ENCODE results near the gene NDRG3.
"Not testable (repeated sequence)": the region's sequence is repeated elsewhere in the genome, so short reads cannot be mapped to it uniquely, and the experiment has no call there.

Gene NDRG3

GRCh38 chr20:36709126-36709525 is 36.8 kb downstream of the NDRG3 start:
- TF ChIP-seq, protein P1, sequence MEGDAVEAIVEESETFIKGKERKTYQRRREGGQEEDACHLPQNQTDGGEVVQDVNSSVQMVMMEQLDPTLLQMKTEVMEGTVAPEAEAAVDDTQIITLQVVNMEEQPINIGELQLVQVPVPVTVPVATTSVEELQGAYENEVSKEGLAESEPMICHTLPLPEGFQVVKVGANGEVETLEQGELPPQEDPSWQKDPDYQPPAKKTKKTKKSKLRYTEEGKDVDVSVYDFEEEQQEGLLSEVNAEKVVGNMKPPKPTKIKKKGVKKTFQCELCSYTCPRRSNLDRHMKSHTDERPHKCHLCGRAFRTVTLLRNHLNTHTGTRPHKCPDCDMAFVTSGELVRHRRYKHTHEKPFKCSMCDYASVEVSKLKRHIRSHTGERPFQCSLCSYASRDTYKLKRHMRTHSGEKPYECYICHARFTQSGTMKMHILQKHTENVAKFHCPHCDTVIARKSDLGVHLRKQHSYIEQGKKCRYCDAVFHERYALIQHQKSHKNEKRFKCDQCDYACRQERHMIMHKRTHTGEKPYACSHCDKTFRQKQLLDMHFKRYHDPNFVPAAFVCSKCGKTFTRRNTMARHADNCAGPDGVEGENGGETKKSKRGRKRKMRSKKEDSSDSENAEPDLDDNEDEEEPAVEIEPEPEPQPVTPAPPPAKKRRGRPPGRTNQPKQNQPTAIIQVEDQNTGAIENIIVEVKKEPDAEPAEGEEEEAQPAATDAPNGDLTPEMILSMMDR (conservative IDR thresholded peaks at IDR 0.05; ENCODE audit: low read depth, low read length), result no peak
- no peak for DNase-seq (ENCODE audit: low read depth)
- no peak overlapping the region for H3K4me3 ChIP-seq (ENCODE audit: low read length)

GRCh38 chr20:36703530-36703929 is 42.4 kb downstream of the NDRG3 start:
- DNase-seq (ENCODE audit: low read depth), result no peak
- H3K4me3 ChIP-seq (ENCODE audit: low read length), result no peak overlapping the region
- TF ChIP-seq, protein P1 (conservative IDR thresholded peaks at IDR 0.05; ENCODE audit: low read depth, low read length), result no peak

DNA sequence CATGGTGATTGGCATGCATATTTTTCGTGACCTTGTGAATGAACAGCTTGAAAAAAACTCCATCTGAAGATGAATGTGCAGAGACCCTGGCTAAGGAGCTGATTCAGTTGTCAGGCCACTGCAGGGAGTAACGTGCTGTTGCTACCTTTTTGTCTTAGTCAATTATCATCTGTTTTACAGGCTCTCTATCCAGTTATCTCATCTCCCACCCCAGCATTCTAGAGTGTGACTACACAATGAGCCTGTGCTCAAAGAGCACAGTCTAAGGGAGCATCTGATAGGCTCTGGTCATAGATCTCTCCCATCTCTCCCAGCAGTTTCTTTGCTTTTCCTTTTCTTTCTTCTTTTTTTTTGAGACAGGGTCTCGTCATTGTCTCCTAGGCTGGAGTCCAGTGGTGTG is 45.5 kb downstream of the NDRG3 start:
- TF ChIP-seq, protein P1 (conservative IDR thresholded peaks at IDR 0.05; ENCODE audit: low read depth, low read length), result no peak
- no peak overlapping the region for H3K4me3 ChIP-seq (ENCODE audit: low read length)
- no peak for DNase-seq (ENCODE audit: low read depth)

DNA sequence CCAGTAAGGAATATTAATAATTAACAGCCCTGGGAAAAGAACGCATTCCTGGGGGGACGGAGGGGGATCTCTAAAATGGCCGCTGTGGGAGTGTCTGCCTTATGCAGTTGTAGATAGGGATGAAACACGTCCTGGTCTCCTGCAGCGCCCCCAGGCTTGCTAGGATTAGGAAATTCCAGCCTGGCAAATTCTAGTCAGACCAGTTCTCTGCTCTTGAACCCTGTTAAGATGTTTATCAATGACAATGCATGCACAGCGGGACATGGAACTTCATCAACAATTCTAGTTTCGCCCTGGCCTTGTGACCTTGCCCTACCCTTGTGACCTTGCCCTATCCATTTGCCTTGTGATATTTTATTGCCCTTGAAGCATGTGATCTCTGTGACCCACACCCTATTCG is 50.4 kb downstream of the NDRG3 start:
- not testable (repeated sequence) for DNase-seq (ENCODE audit: low read depth); H3K4me3 ChIP-seq (ENCODE audit: low read length)

- no peak for DNase-seq (ENCODE audit: low read depth)
- TF ChIP-seq, protein P1 (conservative IDR thresholded peaks at IDR 0.05; ENCODE audit: low read depth, low read length), result no peak
- no peak overlapping the region for H3K4me3 ChIP-seq (ENCODE audit: low read length)
These were observed 57.3 kb downstream of the NDRG3 start for GRCh38 chr20:36688630-36689029.

DNA sequence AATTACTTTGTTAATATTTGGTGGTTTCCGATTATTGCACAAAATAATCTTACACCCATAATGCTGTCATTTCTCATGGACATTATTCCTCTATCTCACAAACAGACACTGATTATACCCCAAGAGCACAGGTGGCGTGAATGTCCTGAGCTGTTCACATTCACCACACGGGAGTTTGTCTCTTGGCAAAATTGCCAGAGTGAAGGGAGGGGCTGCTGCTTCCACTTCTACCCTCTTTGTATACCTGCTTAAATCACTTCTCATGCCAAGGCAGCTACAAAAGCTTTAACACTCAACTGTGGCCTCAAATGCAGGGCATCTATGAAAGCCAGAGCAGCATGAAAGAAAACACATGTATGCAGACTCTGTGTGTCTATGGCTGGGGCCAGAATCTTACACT is 58.0 kb downstream of the NDRG3 start:
- TF ChIP-seq, protein P1 (conservative IDR thresholded peaks at IDR 0.05; ENCODE audit: low read depth, low read length), result no peak
- no peak overlapping the region for H3K4me3 ChIP-seq (ENCODE audit: low read length)
- no peak for DNase-seq (ENCODE audit: low read depth)

GRCh38 chr20:36686944-36687343 is 58.9 kb downstream of the NDRG3 start:
- no peak for DNase-seq (ENCODE audit: low read depth)
- TF ChIP-seq, protein P1 (conservative IDR thresholded peaks at IDR 0.05; ENCODE audit: low read depth, low read length), result no peak
- no peak overlapping the region for H3K4me3 ChIP-seq (ENCODE audit: low read length)

DNA sequence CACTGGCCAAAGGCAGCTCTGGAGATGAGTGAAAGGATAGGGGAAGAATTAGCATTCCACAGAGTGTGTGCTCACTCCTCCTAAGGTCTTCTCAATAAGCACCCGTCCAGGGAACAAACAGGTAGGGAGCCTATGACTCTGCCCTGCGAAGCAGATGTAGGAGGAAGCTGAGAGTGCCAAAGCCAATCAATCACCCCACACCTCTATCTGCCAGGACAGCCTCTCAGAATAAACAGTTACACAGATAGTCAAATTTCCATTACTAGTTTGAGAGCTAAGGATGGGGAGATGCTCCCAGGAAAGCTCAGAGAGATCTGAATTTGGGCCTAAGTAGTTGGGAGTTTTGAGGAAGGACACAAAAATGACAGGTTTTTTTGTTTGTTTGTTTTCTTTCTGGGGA is 59.4 kb downstream of the NDRG3 start:
- DNase-seq (ENCODE audit: low read depth), result no peak
- TF ChIP-seq, protein P1 (conservative IDR thresholded peaks at IDR 0.05; ENCODE audit: low read depth, low read length), result no peak
- H3K4me3 ChIP-seq (ENCODE audit: low read length), result no peak overlapping the region
